HG02970 (cell line): ENCODE measurements around the gene OR8A1.
"Not testable (repeated sequence)": the region's sequence is repeated elsewhere in the genome, so short reads cannot be mapped to it uniquely, and the experiment has no call there.

ENCODE experiments used
- ATAC-seq: cut with Tn5 transposase; IDR thresholded peaks from one replicate; pipeline ENCODE4 v1.9.1; 2021; ENCODE audit warnings: mild to moderate bottlenecking, moderate library complexity, moderate number of reproducible peaks; ENCODE audit not compliant: unreplicated experiment, low FRiP score

The OR8A1 gene

DNA sequence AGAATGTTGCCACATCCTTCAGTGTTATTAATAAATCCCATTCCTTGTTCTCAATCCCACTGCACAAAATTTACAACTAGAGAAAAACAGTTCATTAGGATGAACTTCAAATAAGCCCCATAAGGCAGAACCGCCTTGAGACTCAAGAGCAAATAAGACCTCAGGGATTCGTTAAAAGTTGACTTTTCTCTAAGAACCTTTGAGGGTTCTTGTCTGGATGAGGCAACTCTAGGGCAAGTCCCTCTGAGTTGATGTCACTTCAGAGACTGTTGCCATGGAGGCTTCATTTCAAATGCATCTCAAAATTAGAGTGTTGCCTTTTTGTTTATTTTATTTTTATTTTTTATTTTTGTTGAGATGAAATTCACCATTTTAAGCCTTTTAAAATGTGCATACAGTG is 21.6 kb downstream of the OR8A1 start:
- ATAC-seq: no peak

DNA sequence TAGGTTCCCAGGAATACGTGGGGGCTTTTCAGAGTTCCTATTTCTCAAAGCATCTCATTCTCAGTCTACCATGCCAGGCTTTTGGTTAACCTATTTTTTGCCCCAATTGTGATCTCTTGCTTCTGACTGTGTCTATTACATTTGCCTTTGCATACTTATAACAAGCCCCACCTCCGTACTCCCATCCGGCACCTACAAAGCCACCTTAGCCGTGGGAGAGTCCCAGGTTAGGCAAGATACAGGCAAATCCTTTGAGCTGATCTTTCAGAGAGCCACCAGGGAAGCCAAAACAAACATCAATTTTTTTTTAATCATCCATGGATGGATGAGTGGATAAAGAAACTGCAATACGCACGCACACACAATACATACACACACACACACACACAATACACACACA is 22.8 kb downstream of the OR8A1 start:
- no peak for ATAC-seq

DNA sequence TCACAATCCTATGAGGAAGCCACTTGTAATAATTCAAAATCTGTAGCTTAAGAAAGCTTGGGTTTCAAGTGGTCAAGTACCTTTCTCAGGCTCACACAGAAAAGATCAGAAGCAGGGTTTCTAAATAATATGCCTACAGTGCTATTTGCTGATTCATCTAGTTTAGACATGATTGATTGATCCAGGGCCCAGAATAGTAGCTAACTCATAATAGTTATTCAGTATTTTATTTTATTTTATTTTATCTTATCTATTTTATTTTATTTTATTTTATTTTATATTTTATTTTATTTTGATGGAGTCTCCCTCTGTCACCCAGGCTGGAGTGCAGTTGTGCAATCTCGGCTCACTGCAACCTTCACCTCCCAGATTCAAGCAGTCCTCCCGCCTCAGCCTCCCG is 25.5 kb downstream of the OR8A1 start:
- no peak for ATAC-seq

- no peak for ATAC-seq
Observed at GRCh38 chr11:124597626-124598025, 27.8 kb downstream of the OR8A1 start.

- no peak for ATAC-seq
Observed at GRCh38 chr11:124600621-124601320, 31.0 kb downstream of the OR8A1 start.

GRCh38 chr11:124602193-124602592 is 32.4 kb downstream of the OR8A1 start:
- no peak for ATAC-seq

DNA sequence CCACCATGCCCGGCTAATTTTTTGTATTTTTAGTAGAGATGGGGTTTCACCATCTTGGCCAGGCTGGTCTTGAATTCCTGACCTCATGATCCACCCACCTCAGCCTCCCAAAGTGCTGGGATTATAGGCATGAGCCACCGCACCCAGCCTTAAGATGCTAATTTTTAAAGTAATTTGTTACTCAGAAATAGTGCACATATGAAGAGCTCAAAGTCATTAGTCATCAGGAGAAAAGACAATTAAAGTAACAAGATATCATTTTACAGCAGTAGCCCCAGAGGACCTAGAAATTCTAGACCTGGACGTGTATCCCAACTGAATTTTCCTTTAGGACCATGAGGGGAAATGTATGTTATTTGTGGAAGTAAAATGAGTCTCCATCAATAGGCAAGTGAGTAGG is 32.9 kb downstream of the OR8A1 start:
- not testable (repeated sequence) for ATAC-seq

DNA sequence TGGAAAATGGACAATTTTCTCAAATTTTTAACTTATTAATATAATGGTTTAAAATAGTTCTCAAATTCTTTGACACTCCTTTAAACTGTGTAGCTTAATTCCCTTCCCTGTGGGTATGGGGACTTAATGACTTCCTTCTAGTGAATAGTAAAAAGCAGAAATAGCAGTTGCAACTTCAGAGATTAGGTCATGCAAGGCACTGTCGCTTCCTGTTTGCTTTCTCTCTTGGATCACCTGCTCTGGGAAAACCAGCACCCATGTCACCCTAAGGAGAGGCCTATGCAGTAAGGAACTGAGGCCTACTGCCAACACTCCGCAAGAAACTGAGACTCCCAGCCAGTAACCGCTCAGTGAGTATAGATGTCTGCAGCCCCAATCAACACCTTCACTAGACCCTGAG is 35.9 kb downstream of the OR8A1 start:
- no peak for ATAC-seq

DNA sequence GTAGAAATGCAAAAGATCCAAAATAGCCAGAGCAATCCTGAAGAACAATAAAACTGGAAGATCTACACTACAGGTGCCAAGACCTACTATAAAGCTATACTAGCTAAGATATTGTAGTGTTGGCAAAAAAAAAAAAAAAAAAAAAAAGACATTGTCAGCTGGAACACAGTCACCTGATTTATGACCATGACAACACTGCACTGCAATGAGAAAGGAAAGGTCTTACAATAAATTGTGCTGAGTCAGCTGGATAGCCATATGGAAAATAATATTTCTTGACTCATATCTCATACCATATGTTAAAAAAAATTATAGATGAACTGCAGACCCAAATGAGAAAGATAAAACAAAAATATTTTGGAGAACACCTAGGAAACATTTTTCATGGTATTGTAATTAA is 38.4 kb downstream of the OR8A1 start:
- ATAC-seq: no peak

GRCh38 chr11:124610295-124610694 is 40.5 kb downstream of the OR8A1 start:
- no peak for ATAC-seq

- ATAC-seq: no peak
Observed at GRCh38 chr11:124611064-124611463, 41.3 kb downstream of the OR8A1 start, which contains the start of gene PANX3. Gene PANX3, plus strand, starts transcription at chr11:124611428. Its CDS starts 129 bp downstream, at chr11:124611557.

DNA sequence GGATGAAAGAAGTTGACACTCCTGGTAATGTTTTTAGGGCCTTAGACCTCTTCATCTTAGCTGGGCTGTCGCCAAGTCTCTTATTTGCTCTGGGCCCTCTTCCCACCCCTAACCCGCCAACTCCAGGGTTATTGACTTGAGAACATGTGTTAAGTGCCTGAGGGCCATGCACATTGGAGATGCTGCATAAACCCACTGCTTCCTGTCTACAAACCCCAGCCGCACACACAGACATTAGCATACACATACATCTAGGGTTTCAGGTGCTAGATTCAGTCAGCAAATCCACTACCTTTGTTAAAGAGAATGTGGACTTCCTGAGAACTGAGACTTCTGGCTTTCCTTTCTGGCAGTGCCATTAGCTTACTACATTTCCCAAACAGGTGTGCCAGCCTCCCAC is 42.2 kb downstream of the OR8A1 start:
- ATAC-seq: no peak

GRCh38 chr11:124612567-124613246 is 42.9 kb downstream of the OR8A1 start:
- ATAC-seq: no peak

GRCh38 chr11:124618863-124619262 is 49.1 kb downstream of the OR8A1 start:
- ATAC-seq: no peak
